Measurements from ENCODE around the gene KLHL33.

DNA sequence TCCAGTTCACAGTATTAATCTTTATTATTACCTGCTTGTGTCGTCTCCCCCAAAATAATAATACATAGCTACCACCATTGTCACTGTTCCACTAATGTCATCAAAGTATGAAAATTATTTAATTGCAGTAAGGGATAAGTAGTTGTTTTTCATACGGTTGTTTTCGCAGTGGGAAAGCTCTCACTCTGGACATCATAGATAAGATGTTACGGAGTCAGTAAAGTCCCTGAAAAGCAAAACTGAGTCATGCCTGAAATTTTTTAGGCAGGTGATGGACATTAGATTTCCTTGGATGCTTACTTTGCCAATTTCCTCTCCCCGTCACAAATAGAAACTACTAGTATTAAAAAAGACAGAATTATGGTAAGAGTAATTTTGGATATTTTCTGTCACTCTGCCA is 46.4 kb upstream of the KLHL33 start:
- TF ChIP-seq, protein P1, sequence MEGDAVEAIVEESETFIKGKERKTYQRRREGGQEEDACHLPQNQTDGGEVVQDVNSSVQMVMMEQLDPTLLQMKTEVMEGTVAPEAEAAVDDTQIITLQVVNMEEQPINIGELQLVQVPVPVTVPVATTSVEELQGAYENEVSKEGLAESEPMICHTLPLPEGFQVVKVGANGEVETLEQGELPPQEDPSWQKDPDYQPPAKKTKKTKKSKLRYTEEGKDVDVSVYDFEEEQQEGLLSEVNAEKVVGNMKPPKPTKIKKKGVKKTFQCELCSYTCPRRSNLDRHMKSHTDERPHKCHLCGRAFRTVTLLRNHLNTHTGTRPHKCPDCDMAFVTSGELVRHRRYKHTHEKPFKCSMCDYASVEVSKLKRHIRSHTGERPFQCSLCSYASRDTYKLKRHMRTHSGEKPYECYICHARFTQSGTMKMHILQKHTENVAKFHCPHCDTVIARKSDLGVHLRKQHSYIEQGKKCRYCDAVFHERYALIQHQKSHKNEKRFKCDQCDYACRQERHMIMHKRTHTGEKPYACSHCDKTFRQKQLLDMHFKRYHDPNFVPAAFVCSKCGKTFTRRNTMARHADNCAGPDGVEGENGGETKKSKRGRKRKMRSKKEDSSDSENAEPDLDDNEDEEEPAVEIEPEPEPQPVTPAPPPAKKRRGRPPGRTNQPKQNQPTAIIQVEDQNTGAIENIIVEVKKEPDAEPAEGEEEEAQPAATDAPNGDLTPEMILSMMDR (IDR thresholded peaks at IDR 0.05; ENCODE audit: borderline replicate concordance, extremely low read depth, low read length, poor library complexity, severe bottlenecking) = no peak
- no peak for TF ChIP-seq EZH2 (IDR thresholded peaks at IDR 0.05; ENCODE audit: borderline replicate concordance, low read depth, low read length, severe bottlenecking)

Data from DND-41 (cell line).